ENCODE data around the gene OR7A10.

Gene OR7A10

DNA sequence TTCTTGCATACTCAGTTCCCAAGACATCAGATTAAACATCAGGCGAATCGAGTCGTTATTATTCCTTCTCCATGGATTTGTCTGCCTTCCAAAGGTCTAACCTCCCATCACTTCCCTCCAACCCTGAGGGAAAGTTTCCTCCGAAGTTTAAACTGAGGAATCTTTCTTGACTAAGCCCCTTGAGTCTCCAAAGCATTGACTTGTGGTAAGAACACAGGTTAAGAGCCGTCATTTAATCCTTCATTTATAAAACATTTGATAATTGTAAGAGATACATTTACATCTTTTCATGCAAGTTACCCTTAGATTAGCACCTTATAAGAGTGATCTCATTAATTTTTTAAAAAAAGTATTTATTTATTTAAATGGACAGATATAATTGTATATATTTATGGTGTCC is at the start of gene OR7A10:
TSS of gene OR7A10 (minus strand) at position 101 of the 400 bp plus-strand sequence. CDS start 7,045 bp downstream, outside the sequence.
- no peak for TF ChIP-seq ZNF274 (IDR thresholded peaks at IDR 0.05; ENCODE audit: low read depth, low read length)
- no peak within 1 kb of the TSS for H3K4me3 ChIP-seq (ENCODE audit: low read length)

GRCh38 chr19:14890643-14891379 is 42.1 kb upstream of the OR7A10 start:
- no peak overlapping the region for H3K4me3 ChIP-seq (ENCODE audit: low read length)
- TF ChIP-seq ZNF274 (IDR thresholded peaks at IDR 0.05; ENCODE audit: low read depth, low read length), result no peak

DNA sequence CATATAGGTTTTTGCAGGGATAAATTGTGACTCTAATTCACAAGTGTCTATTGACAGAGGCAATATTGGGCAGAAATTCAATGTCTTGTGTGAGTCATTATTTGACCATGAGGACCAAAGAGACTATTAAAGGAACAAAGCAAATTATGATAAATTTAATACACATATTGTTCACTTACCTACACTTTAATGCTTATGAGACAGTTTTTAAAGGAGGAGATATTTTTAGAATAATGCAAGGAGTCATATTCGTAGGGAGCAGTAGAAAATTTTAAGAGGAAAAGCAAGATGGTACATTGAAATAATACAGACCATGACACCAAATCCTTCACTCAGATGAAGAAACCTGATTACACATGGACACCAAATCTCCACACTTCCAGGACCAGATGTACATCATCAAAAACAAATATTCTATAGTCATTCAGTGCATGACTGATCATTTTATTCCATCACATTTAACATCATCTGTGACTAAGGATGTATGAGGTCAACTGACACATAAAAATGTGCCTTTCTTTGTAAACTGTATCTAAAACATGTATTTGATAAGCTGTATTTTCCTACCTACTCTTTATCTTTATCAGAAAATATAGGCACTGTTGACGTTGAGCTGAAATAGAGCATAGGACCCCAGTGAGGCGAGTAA is 41.4 kb upstream of the OR7A10 start:
- no peak for TF ChIP-seq ZNF274 (IDR thresholded peaks at IDR 0.05; ENCODE audit: low read depth, low read length)
- no peak overlapping the region for H3K4me3 ChIP-seq (ENCODE audit: low read length)

DNA sequence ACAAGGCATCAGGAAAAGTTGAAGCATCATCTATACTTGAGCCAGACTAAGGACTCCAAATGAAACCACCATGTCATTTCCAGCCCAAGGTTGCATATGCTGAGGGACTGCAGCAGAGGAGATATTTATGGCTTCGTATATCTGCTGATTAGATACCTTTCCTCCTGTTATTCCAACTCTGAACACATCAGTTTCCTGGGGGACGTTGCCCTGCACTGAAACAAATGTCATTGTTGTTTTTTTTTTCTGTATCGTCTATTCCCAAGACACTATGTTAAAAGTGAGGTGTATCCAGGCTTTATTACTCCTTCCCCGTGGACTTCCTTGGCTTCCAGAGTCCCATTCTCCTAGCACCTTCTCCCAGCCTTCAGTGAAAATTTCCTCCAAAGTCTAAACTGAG is 37.3 kb upstream of the OR7A10 start, which contains the start of gene OR7A17:
TSS of gene OR7A17 (minus strand) at position 101 of the 400 bp plus-strand sequence. CDS start 4,777 bp downstream, outside the sequence.
- TF ChIP-seq ZNF274 (IDR thresholded peaks at IDR 0.05; ENCODE audit: low read depth, low read length), result no peak
- no peak within 1 kb of the TSS for H3K4me3 ChIP-seq (ENCODE audit: low read length)

DNA sequence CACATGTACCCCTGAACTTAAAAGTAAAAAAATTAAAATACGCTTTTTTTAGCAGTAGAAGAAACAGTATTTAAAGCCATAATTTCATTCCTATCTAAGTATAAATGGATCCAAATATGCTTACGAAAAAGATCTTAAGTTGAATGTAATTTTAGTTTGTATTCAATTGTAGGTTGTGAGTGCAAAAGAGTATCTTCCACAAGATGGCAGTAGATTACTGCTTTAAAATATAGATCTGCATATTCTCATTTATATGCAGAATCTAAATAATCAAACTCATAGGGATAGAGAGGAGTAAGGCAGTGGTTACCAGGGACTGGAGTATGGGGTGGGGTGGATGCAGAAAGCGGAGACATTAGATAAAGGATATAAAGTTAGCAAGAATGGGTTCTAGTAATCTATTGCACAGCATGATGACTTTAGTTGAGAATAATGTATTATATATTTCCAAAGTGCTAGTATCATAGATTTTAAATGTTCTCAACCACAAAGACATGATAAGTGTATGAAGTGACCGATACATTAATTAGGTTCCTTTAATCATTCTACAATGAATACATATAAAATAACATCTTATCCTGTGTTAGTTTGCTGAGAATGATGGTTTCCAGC is 23.0 kb upstream of the OR7A10 start:
- TF ChIP-seq ZNF274 (IDR thresholded peaks at IDR 0.05; ENCODE audit: low read depth, low read length), result no peak
- H3K4me3 ChIP-seq (ENCODE audit: low read length), result no peak overlapping the region

DNA sequence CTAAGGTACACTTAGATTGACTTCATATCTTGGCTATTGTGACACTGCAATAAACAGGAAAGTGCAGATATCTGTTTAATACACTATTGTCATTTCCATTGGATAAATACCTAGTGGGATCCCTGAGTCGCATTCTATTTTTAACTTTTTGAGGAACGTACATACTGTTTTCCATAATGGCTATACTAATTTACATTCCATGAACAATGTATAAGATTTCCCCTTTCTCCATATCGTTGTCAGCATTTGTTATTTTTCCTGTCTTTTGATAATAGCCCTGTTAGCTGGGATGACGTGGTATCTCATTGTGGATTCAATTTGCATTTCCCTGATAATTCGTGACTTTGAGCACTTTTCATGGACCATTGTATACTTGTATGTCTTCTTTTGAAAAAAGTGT is 19.8 kb upstream of the OR7A10 start:
- H3K4me3 ChIP-seq (ENCODE audit: low read length), result no peak overlapping the region
- TF ChIP-seq ZNF274 (IDR thresholded peaks at IDR 0.05; ENCODE audit: low read depth, low read length), result no peak

GRCh38 chr19:14843578-14843977 is 5.1 kb downstream of the OR7A10 start:
- H3K4me3 ChIP-seq (ENCODE audit: low read length), result no peak overlapping the region
- TF ChIP-seq ZNF274 (IDR thresholded peaks at IDR 0.05; ENCODE audit: low read depth, low read length), result no peak

DNA sequence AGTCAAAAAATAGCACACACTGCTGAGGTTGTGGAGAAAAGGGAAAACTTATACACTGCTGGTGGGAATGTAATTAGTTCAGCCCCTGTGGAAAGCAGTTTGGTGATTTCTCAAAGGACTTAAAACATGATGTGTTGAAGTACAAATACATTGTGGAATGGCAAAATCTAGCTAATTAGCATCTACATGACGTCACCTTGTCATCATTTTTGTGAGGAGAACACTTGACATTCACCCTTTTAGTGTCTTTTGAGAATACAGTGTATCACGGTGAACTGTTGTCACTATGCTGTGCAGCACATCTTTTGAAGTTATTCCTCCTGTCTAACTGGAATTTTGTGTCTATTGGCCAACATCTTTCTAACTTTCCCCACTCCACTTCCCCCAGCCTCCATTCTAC is 5.6 kb downstream of the OR7A10 start:
- TF ChIP-seq ZNF274 (IDR thresholded peaks at IDR 0.05; ENCODE audit: low read depth, low read length), result no peak

DNA sequence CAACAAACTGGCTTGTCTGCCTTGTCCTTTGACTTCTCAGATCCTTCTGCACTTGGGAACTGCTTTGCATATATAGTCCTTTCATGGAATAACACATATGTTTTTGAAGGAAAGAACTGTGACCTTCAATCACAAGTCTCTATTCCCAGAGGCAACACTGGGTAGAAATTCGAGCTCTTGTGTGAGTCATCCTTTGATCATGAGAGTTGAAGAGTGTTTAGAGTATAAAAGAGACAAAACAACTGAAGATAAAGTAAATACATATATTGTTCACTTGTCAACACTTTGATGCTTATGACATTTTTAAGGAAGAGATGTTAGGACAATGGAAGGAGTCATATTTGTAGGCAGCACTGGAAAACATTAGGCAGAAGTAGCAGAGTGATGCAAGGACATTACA is 8.5 kb downstream of the OR7A10 start:
- no peak overlapping the region for H3K4me3 ChIP-seq (ENCODE audit: low read length)
- no peak for TF ChIP-seq ZNF274 (IDR thresholded peaks at IDR 0.05; ENCODE audit: low read depth, low read length)

More for the DNA sequence above, 5.6 kb downstream of the OR7A10 start:
- H3K4me3 ChIP-seq (ENCODE audit: low read length), result no peak overlapping the region

DNA sequence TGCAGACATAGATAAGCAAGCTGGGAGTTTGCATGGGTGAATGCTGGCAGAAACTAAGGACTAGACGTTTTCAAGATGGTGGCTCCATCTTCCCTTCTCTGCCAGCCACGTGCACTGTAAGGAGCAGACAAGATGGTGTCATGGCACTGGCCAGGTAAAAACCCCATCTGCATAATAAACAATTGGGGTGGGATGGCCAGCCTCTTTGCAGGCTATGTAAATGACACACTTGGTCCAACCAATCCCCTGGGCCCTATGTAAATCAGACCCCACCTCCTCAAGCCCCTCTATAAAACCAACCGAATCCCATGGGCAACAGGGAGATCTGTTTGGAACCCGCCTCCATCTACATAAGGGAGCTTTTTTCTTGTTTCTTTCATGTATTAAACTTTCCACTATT is 11.3 kb downstream of the OR7A10 start:
- no peak overlapping the region for H3K4me3 ChIP-seq (ENCODE audit: low read length)
- TF ChIP-seq ZNF274 (IDR thresholded peaks at IDR 0.05; ENCODE audit: low read depth, low read length), result no peak

DNA sequence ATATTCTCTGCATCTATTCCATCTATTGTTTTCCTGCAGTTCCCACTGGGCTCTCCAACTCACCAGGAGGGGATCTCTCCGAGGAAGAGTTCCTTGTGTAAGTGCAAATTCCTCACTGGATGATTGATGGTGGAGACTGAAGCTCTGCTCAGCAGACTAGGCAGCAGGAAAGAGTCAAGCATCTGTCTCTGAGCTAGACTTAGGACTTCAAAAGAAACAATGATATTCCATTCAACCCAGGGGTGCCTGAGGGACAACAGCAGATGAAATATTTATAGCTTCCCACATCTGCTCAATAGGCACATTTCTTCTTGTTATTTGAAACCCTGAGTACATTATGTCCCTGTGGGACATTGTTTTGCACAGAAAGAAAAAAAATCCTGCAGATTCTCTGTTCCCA is 13.7 kb downstream of the OR7A10 start, which contains the start of the genes OR7A5 and OR7C1:
TSS of gene OR7A5 (minus strand) at position 175 of the 400 bp plus-strand sequence. CDS start 6,944 bp downstream, outside the sequence.
TSS of gene OR7C1 (minus strand) at position 175 of the 400 bp plus-strand sequence. CDS start 35,049 bp downstream, outside the sequence.
- TF ChIP-seq ZNF274 (IDR thresholded peaks at IDR 0.05; ENCODE audit: low read depth, low read length), result no peak
- no peak within 1 kb of the TSS for H3K4me3 ChIP-seq (ENCODE audit: low read length)

DNA sequence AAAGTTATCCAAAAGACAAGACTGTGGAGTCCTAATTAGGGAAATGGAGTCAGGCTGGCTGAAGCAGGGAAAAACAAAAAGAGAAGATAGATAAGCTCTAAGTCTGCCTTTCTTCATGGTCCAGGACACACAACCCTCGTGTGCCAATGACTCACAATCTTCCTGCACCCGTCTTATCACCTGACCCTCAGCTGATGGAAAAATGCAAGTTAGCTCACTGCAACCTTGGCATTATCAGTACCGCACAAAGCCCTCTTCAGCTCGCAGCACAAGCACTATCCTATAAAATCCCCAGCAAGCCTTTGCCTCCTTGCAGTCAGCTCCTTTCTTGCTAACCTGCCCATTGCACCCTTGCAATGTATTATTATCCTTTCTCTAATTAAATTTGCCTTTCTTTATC is 18.0 kb downstream of the OR7A10 start:
- no peak for TF ChIP-seq ZNF274 (IDR thresholded peaks at IDR 0.05; ENCODE audit: low read depth, low read length)
- no peak overlapping the region for H3K4me3 ChIP-seq (ENCODE audit: low read length)

GRCh38 chr19:14826006-14826405 is 22.7 kb downstream of the OR7A10 start:
- no peak for TF ChIP-seq ZNF274 (IDR thresholded peaks at IDR 0.05; ENCODE audit: low read depth, low read length)
- H3K4me3 ChIP-seq (ENCODE audit: low read length), result no peak overlapping the region

DNA sequence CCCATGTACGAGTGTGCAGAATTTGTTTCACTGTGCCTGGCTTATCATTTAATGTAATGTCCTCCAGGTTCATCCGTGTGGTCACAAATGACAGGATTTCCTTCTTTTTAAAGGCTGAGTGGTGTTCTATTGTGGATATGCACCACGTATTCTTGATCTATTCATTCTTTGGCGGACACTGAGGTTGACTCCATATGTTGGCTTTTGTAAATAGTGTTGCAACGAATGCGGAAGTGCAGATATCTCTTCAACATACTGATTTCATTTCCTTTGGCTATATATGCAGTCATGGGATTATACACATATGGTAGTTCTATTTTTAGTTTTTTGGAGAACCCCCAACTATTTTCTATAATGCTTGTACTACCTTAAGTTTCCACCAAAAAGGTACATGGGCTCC is 26.8 kb downstream of the OR7A10 start:
- no peak for TF ChIP-seq ZNF274 (IDR thresholded peaks at IDR 0.05; ENCODE audit: low read depth, low read length)
- no peak overlapping the region for H3K4me3 ChIP-seq (ENCODE audit: low read length)
